HG03139 (cell line): ENCODE results near the gene MORN4.

Experiments
- ATAC-seq: cut with Tn5 transposase; IDR thresholded peaks from one replicate; pipeline ENCODE4 v1.9.1; 2021; ENCODE audit not compliant: unreplicated experiment

The MORN4 gene

DNA sequence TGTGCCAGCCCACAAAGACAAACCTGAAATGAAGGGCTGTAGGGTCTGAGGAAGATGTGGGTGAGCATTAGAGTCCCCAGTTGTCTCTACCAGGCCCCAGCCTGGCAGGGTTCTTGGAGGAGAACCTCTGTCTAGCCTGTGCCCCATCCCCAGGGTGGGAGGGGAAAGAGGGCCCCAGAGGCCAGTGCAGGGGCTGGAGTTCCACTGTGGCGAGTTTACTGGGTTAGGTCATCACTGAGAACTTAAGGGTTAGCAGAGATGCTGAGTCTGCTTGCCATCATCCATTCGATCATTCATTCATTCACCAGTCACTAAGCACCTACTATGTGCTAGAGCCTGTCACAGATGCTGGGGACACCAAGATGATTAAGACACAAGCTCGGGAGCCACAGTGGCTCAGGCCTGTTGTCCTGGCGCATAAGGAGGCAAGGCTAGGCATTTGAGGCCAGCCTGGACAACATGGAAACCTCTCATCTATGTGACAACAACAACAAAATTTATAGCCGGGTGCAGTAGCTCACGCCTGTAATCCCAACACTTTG is 58.1 kb downstream of the MORN4 start:
- no peak for ATAC-seq

DNA sequence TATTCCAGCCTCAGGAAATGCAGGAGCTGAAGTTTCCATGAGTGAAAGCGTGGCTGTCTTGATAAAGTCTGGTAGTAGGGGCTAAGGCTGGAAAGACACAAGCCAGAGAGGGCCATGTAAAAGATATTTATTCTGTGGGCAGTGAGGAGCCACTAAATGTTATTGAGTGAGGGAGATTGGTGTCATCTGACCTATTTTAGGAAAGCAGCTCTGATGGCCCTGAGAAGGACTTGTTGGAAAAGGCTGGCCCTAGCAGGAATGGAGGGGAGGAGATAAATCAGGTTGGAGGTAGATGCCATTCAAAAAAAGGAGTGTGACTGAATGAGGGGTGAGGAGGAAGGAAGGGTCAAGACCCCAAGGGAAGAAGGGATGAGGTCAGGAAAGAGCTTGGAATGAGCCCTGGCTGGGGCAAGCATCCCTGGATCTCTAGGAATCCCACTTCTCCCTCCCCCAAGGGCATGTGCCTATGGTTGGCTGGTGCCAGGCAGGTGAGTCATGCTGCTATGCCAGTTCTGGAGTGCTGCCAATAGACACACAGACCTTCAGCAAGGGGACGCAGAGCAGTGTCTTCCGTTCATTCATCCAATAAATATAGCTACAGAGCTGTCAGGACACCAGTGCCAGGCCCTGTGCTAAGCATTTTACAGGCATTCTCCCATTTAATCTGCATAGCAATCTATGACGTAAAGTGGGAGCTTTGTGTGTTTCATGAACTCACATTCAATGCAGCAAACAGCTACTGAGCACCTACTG is 58.8 kb downstream of the MORN4 start:
- no peak for ATAC-seq

GRCh38 chr10:97573672-97574071 is 59.6 kb downstream of the MORN4 start:
- ATAC-seq = no peak

DNA sequence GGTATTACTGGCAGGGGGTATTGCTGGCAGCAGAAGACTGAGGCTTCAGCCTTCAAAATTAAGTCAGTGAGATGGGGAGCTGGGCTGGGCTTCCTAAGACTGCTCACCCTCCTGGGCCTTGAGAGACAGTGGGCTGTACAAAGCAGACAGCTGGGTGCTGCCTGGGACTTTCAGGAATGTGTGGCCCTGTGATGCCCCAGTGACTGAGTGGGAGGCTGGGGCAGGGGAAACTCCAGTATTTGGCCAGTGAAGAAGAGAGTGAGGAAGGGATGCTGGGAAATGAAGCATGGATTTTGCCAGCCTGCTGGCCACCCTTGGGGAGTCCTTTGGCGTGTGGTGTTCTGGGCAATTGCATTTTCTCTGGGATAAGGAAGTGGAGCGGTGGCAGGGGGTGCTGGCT is 60.3 kb downstream of the MORN4 start:
- ATAC-seq = no peak

- ATAC-seq = peak; percentile 73
These were observed 60.9 kb downstream of the MORN4 start, which contains the start of gene ANKRD2 for GRCh38 chr10:97572214-97572989. Gene ANKRD2 (plus strand): TSS chr10:97572779. CDS start chr10:97572789, 10 bp downstream.

DNA sequence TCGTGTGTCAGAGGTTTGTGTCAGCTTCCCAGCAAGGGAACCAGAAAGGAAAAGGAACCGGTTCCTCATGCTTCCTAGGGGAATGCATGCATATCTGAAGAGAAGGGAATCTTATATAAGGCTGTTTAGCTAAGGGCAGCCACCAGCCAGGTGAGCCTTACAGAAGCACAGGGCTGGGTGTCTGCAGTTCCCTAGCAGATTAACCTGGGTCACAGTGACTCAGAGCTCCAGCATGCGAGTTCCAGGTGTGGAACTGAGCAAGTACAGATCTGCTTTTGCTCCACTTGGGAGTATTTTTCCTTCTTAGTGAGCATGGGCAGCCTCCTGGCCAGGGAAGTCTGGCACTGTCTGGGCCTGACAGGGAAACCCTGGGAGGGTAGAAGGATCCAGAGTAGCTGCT is 61.7 kb downstream of the MORN4 start:
- ATAC-seq = no peak

GRCh38 chr10:97570789-97571471 is 62.4 kb downstream of the MORN4 start:
- ATAC-seq = no peak

- ATAC-seq = no peak
These were observed 63.0 kb downstream of the MORN4 start for GRCh38 chr10:97570146-97570788.

DNA sequence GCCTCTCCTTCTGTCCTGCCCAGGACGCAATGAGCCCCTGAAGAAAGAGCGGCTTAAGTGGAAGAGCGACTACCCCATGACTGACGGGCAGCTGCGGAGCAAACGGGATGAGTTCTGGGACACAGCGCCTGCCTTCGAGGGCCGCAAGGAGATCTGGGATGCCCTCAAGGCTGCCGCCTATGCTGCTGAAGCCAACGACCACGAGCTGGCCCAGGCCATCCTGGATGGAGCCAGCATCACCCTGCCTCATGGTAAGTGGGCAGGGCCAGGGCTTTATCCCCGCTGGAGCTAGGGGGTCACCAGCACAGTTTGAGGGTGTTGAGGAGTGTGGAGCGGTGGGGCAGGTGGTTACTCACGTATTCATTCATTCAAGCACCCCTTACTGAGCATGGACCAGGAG is 65.4 kb downstream of the MORN4 start:
- no peak for ATAC-seq

- no peak for ATAC-seq
These were observed 66.8 kb downstream of the MORN4 start for GRCh38 chr10:97566336-97566996.

- ATAC-seq = no peak
These were observed 68.5 kb downstream of the MORN4 start for GRCh38 chr10:97564776-97565175.
